ENCODE results near the gene GLI1.

DNA sequence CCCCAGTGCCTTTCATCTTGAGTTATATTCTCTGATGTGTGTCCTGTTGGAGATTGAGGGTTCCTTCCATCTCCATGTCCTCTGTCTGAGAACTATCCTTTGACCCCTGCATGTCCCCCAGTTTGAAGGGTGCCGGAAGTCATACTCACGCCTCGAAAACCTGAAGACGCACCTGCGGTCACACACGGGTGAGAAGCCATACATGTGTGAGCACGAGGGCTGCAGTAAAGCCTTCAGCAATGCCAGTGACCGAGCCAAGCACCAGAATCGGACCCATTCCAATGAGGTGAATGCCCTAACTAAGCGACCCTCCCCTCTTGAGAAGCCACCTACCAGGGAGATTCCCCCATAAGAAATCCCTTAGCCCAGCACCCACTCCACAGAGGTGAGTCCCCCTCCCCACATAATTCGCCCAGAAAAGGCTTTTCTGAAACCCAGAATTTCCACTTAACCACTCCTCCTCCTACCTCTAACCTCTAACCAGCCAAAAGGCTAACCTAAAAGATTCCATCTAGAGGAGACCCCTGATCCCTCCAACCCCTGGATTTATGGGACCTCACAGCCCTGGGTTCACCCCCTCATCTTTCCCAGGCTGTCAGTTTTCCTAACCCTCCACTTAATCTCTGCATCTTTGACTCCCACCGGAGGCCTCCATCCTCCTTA, 7.8 kb downstream of the GLI1 start:
- TF ChIP-seq, protein P1, sequence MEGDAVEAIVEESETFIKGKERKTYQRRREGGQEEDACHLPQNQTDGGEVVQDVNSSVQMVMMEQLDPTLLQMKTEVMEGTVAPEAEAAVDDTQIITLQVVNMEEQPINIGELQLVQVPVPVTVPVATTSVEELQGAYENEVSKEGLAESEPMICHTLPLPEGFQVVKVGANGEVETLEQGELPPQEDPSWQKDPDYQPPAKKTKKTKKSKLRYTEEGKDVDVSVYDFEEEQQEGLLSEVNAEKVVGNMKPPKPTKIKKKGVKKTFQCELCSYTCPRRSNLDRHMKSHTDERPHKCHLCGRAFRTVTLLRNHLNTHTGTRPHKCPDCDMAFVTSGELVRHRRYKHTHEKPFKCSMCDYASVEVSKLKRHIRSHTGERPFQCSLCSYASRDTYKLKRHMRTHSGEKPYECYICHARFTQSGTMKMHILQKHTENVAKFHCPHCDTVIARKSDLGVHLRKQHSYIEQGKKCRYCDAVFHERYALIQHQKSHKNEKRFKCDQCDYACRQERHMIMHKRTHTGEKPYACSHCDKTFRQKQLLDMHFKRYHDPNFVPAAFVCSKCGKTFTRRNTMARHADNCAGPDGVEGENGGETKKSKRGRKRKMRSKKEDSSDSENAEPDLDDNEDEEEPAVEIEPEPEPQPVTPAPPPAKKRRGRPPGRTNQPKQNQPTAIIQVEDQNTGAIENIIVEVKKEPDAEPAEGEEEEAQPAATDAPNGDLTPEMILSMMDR (IDR thresholded peaks at IDR 0.05) = no peak
- TF ChIP-seq POLR2A (IDR thresholded peaks at IDR 0.05) = no peak
- no peak for TF ChIP-seq POLR2AphosphoS5 (IDR thresholded peaks at IDR 0.05)

Measured in prostate gland (tissue), 2 donors.